ENCODE results near the gene C4orf33.

Gene C4orf33

GRCh38 chr4:129129143-129129542 lies 33.2 kb downstream of the C4orf33 start:
- DNase-seq (ENCODE audit: low read depth, low spot score): no peak

- no peak for DNase-seq (ENCODE audit: low read depth, low spot score)
Measured at GRCh38 chr4:129131343-129131742, 35.4 kb downstream of the C4orf33 start.

GRCh38 chr4:129136433-129136832 lies 40.5 kb downstream of the C4orf33 start:
- no peak for DNase-seq (ENCODE audit: low read depth, low spot score)

- DNase-seq (ENCODE audit: low read depth, low spot score): no peak
Measured at GRCh38 chr4:129138810-129139496, 43.0 kb downstream of the C4orf33 start.

GRCh38 chr4:129140521-129140920 lies 44.6 kb downstream of the C4orf33 start:
- DNase-seq (ENCODE audit: low read depth, low spot score): no peak

GRCh38 chr4:129143359-129143758 lies 47.4 kb downstream of the C4orf33 start:
- no peak for DNase-seq (ENCODE audit: low read depth, low spot score)

- DNase-seq (ENCODE audit: low read depth, low spot score): no peak
Measured at GRCh38 chr4:129144755-129145206, 48.8 kb downstream of the C4orf33 start.

- no peak for DNase-seq (ENCODE audit: low read depth, low spot score)
Measured at GRCh38 chr4:129145222-129145730, 49.3 kb downstream of the C4orf33 start.

GRCh38 chr4:129146639-129147038 lies 50.7 kb downstream of the C4orf33 start:
- DNase-seq (ENCODE audit: low read depth, low spot score): no peak

- no peak for DNase-seq (ENCODE audit: low read depth, low spot score)
Measured at GRCh38 chr4:129148892-129149291, 52.9 kb downstream of the C4orf33 start.

- DNase-seq (ENCODE audit: low read depth, low spot score): no peak
Measured at GRCh38 chr4:129149906-129150305, 54.0 kb downstream of the C4orf33 start.

- no peak for DNase-seq (ENCODE audit: low read depth, low spot score)
Measured at GRCh38 chr4:129152350-129152749, 56.4 kb downstream of the C4orf33 start.

GRCh38 chr4:129153700-129154099 lies 57.7 kb downstream of the C4orf33 start:
- DNase-seq (ENCODE audit: low read depth, low spot score): no peak

- DNase-seq (ENCODE audit: low read depth, low spot score): no peak
Measured at GRCh38 chr4:129162450-129162849, 66.5 kb downstream of the C4orf33 start.

GRCh38 chr4:129163427-129163826 lies 67.5 kb downstream of the C4orf33 start:
- DNase-seq (ENCODE audit: low read depth, low spot score): no peak

GRCh38 chr4:129164243-129164642 lies 68.3 kb downstream of the C4orf33 start:
- no peak for DNase-seq (ENCODE audit: low read depth, low spot score)

Data from smooth muscle cell of the brain vasculature (primary cell).